Loucy (cell line): Measurements from ENCODE around the gene OR6C70.
"Not testable (repeated sequence)": the region's sequence is repeated elsewhere in the genome, so short reads cannot be mapped to it uniquely, and the experiment has no call there.

ENCODE experiments used
- H2AFZ ChIP-seq: fragments of 200-600 bp; sonication (generic); 2 replicates; pipeline ENCODE4 v1.6.0; 2016; ENCODE audit warnings: antibody characterized with exemption, mild to moderate bottlenecking, low read length, moderate library complexity
- H3F3A ChIP-seq: fragments of 200-600 bp; 2 replicates; pipeline ENCODE4 v1.6.0; 2016; ENCODE audit warnings: antibody characterized with exemption, low read depth, mild to moderate bottlenecking
- H3K27me3 ChIP-seq: fragments of 200-600 bp; sonication (generic); 2 replicates; pipeline ENCODE4 v1.6.1; 2014; ENCODE audit warnings: low read length, mild to moderate bottlenecking; ENCODE audit not compliant: insufficient read depth, poor library complexity, severe bottlenecking
- H3K36me3 ChIP-seq: fragments of 200-600 bp; sonication (generic); 2 replicates; pipeline ENCODE4 v1.6.1; 2016; ENCODE audit warnings: low read length; ENCODE audit not compliant: insufficient read depth
- H3K4me1 ChIP-seq: fragments of 200-600 bp; sonication (generic); 2 replicates; pipeline ENCODE4 v1.5.1; 2014; ENCODE audit warnings: low read length, mild to moderate bottlenecking; ENCODE audit not compliant: insufficient read depth, poor library complexity, severe bottlenecking
- H3K4me2 ChIP-seq: fragments of 200-600 bp; sonication (generic); 2 replicates; pipeline ENCODE4 v1.6.0; 2014; ENCODE audit warnings: antibody characterized with exemption, low read length, low read depth, mild to moderate bottlenecking; ENCODE audit not compliant: poor library complexity, severe bottlenecking
- H3K4me3 ChIP-seq: fragments of 200-600 bp; sonication (generic); 2 replicates; pipeline ENCODE4 v1.5.1; 2014; ENCODE audit warnings: low read length, mild to moderate bottlenecking, mixed read lengths; ENCODE audit not compliant: poor library complexity, severe bottlenecking
- H3K79me2 ChIP-seq: fragments of 200-600 bp; sonication (generic); 2 replicates; pipeline ENCODE4 v1.6.1; 2014; ENCODE audit warnings: low read length; ENCODE audit not compliant: insufficient read depth
- H3K9ac ChIP-seq: fragments of 200-600 bp; sonication (generic); 2 replicates; pipeline ENCODE4 v1.6.0; 2014; ENCODE audit warnings: mild to moderate bottlenecking, low read depth, low read length, moderate library complexity; ENCODE audit not compliant: poor library complexity, severe bottlenecking
- H3K9me2 ChIP-seq: fragments of 200-600 bp; sonication (generic); replicated peaks from 2 replicates; pipeline ENCODE4 v1.6.1; 2016; ENCODE audit warnings: low read depth, low read length, mixed read lengths
- H3K9me3 ChIP-seq: fragments of 200-600 bp; sonication (generic); 2 replicates; pipeline ENCODE4 v1.6.1; 2014; ENCODE audit warnings: mild to moderate bottlenecking, antibody characterized with exemption, low read length, low read depth; ENCODE audit not compliant: insufficient read depth
- H4K20me1 ChIP-seq: fragments of 200-600 bp; sonication (generic); 2 replicates; pipeline ENCODE4 v1.6.0; 2014; ENCODE audit warnings: antibody characterized with exemption, low read length, mild to moderate bottlenecking; ENCODE audit not compliant: insufficient read depth, poor library complexity, severe bottlenecking
- EZH2phosphoT487 ChIP-seq: fragments of 200-600 bp; IDR thresholded peaks from 2 replicates; pipeline ENCODE4 v1.6.1; 2018; ENCODE audit warnings: antibody characterized with exemption, mild to moderate bottlenecking, moderate library complexity, borderline replicate concordance
- TF ChIP-seq, protein P1 (sequence below): fragments of 200-600 bp; sonication (generic); conservative IDR thresholded peaks from 2 replicates; pipeline ENCODE4 v1.5.1; 2014; ENCODE audit warnings: mild to moderate bottlenecking, antibody characterized with exemption, low read length

OR6C70 gene

DNA sequence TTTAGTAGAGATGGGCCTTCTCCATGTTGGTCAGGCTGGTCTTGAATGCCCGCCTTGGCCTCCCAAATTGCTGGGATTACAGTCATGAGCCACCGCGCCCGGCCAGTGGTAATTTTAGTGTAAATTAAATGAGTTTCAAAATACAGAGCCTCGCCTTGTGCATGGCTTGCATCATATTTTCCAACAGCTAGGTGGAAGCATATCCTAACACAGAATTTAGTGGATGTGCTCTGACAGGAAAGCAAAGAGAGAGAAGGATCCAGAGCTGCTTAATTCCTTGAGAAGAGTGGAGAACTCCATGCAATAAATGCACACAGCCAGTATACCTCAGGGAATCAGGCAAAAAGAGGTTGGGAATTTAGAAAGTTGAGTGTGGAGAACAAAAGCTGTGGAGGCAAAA is 23.6 kb downstream of the OR6C70 start:
- Histone ChIP-seq H3K9me3 (no peaks in the 10 kb centered on the region), H3K79me2 (no peaks in the 10 kb centered on the region), H4K20me1 (no peaks in the 10 kb centered on the region), H3K4me2 (no peak overlapping the region), H3K9ac (no peak overlapping the region), H3K4me3 (no peak overlapping the region), H3K36me3 (no peaks in the 10 kb centered on the region), H2AFZ (no peak overlapping the region), H3F3A (no peaks in the 10 kb centered on the region), H3K9me2 (no peaks in the 10 kb centered on the region), H3K27me3 (no peaks in the 10 kb centered on the region), H3K4me1 (no peaks in the 10 kb centered on the region)
- TF ChIP-seq EZH2phosphoT487: no peak
- TF ChIP-seq, protein P1, sequence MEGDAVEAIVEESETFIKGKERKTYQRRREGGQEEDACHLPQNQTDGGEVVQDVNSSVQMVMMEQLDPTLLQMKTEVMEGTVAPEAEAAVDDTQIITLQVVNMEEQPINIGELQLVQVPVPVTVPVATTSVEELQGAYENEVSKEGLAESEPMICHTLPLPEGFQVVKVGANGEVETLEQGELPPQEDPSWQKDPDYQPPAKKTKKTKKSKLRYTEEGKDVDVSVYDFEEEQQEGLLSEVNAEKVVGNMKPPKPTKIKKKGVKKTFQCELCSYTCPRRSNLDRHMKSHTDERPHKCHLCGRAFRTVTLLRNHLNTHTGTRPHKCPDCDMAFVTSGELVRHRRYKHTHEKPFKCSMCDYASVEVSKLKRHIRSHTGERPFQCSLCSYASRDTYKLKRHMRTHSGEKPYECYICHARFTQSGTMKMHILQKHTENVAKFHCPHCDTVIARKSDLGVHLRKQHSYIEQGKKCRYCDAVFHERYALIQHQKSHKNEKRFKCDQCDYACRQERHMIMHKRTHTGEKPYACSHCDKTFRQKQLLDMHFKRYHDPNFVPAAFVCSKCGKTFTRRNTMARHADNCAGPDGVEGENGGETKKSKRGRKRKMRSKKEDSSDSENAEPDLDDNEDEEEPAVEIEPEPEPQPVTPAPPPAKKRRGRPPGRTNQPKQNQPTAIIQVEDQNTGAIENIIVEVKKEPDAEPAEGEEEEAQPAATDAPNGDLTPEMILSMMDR: peak; percentile 30

DNA sequence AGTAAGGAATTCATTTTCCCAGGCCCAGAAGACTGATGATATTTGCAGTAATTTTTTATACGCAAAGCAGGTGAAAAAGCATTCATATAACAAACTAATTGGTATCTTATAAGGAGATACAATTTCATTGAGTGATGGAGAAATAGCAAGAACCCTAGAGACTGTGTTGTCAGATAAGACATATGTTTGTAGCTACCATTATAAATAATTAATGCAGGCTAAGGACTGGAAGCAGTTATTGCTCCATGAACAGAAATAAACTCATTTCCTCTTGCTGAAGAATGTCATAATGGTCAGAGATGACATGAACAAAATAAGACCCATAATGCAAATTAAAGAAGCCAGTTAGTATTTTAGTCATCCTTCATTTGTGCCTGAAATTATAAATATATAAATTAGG is 24.6 kb downstream of the OR6C70 start:
- no peaks in the 10 kb centered on the region for H3F3A ChIP-seq
- no peaks in the 10 kb centered on the region for H3K27me3 ChIP-seq
- H3K79me2 ChIP-seq: no peaks in the 10 kb centered on the region
- TF ChIP-seq, protein P1: no peak
- TF ChIP-seq EZH2phosphoT487: no peak
- H3K4me1 ChIP-seq: no peaks in the 10 kb centered on the region
- no peak overlapping the region for H3K4me2 ChIP-seq
- no peaks in the 10 kb centered on the region for H3K9me2 ChIP-seq
- H3K9ac ChIP-seq: no peak overlapping the region
- H3K4me3 ChIP-seq: no peak overlapping the region
- no peak overlapping the region for H2AFZ ChIP-seq
- no peaks in the 10 kb centered on the region for H3K36me3 ChIP-seq
- no peaks in the 10 kb centered on the region for H4K20me1 ChIP-seq
- H3K9me3 ChIP-seq: no peaks in the 10 kb centered on the region

DNA sequence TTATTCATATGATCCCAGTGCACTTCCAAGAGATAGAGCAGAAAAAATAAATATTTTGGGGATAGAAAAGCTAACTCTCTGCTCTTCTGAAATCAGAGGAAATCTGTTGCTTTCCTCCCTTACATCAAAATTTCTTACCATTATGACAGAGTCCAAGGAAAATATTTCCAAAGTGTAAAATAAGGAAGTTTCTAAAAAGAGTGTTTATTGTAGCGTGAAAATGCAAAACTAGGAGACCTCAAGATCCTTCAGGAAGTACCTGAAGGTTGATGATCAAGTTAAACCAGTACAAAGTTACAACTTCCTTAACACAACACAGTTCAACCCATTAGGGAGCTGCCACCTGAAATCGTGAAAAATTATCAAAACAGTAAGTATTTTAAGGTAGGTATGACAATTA is 26.2 kb downstream of the OR6C70 start, which contains the start of gene OR6C2:
Gene OR6C2 (plus strand): TSS at position 301 of the 400 bp plus-strand sequence. CDS start 8,138 bp downstream, outside the sequence.
- Histone ChIP-seq H4K20me1 (no peaks in the 10 kb centered on the region), H3K9me3 (no peaks in the 10 kb centered on the region), H3F3A (no peaks in the 10 kb centered on the region), H3K4me3 (no peak within 1 kb of the TSS), H3K9ac (no peak within 1 kb of the TSS), H3K36me3 (no peaks in the 10 kb centered on the region), H3K9me2 (no peaks in the 10 kb centered on the region), H2AFZ (no peak within 1 kb of the TSS), H3K79me2 (no peaks in the 10 kb centered on the region), H3K4me2 (no peak within 1 kb of the TSS), H3K4me1 (no peaks in the 10 kb centered on the region), H3K27me3 (no peaks in the 10 kb centered on the region)
- TF ChIP-seq, protein P1: no peak
- TF ChIP-seq EZH2phosphoT487: no peak

DNA sequence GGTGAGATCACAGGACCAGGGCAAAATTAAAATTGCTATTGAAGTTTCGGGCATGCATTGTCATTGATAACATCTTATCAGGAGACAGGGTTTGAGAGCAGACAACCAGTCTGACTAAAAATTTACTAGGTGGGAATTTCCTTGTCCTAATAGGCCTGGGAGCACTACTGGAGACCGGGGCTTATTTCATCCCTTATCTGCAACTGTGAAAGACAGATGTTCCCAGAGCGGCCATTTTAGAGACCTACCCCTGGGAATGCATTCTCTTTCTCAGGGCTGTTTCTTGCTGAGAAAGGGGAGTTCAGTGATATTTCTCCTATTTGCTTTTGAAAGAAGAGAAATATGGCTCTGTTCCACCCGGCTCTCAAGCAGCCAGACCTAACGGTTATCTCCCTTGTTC is 28.7 kb downstream of the OR6C70 start:
- H3F3A ChIP-seq, H3K4me2 ChIP-seq, H3K9me2 ChIP-seq, H4K20me1 ChIP-seq, H3K4me1 ChIP-seq, H3K9ac ChIP-seq, H3K79me2 ChIP-seq, H3K4me3 ChIP-seq, H2AFZ ChIP-seq, H3K9me3 ChIP-seq, H3K36me3 ChIP-seq, H3K27me3 ChIP-seq: not testable (repeated sequence)
